Prostate gland (tissue), 2 donors: ENCODE results near the gene CHPF.

Source experiments
- POLR2A ChIP-seq: fragments of 450-650 bp; IDR thresholded peaks from one replicate; pipeline ENCODE4 v1.6.1; 2016; ENCODE audit warnings: antibody characterized with exemption, mild to moderate bottlenecking
- POLR2AphosphoS5 ChIP-seq: sonication (generic); formaldehyde crosslinking; IDR thresholded peaks from one replicate; pipeline ENCODE4 v1.6.1; 2017; ENCODE audit warnings: antibody characterized with exemption
- TF ChIP-seq, protein P1 (sequence below), 4 experiments: fragments of 200-600 bp in 2 of 4; fragments of 450-650 bp in 2 of 4; sonication (generic) in 2 of 4; IDR thresholded peaks; 1 replicate in 3 of 4; 2 replicates in 1 of 4; pipeline ENCODE4 v1.5.1; 2016 to 2019; ENCODE audit warnings: antibody characterized with exemption in 4 of 4, mild to moderate bottlenecking in 2 of 4, moderate library complexity in 2 of 4

DNA sequence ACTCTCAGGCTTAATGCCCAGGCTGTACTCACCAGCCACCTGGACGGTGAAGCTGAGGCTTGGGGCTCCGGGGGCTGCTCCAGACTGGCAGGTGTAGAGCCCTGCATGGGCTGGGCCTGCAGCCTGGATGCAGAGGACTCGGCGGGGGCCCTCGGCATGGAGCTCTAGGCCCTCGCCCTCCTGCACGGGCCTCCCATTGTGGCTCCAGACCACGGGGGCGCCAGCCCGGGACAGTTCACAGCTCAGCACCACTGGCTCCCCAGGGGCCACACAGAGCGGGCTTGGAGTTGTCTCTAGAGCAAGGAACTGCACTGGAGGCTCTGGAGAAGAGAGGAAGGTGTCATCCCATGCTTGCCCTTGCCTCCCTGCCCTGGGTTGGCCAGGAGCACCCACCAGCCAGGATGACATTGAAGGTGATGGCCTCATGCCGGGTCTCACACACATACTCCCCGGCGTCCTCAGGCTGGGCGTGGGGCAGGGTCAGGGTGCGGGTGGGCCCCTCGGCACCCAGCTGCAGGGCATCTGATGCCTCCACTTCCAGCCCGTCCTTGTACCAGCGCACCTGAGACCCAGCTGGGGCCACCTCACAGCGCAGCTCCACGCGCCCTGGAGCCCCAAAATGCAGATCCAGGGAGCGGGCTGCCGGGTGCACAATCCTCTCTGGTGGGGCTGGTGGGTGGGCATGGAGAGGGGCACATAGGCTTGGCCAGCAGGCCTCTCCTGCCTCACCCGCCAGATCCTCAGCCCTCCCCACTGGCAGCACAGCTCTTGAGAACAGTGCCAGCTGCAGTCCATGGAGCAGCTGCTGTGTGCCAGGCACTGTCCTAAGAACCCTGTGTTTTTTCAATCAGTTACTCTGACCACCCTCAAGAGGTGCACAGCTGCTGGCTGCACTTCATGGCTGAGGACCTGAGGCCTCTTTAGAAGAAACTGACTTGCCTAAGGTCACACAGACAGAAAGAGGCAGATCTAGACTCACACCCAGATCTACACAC is 14.5 kb upstream of the CHPF start:
- TF ChIP-seq, protein P1, sequence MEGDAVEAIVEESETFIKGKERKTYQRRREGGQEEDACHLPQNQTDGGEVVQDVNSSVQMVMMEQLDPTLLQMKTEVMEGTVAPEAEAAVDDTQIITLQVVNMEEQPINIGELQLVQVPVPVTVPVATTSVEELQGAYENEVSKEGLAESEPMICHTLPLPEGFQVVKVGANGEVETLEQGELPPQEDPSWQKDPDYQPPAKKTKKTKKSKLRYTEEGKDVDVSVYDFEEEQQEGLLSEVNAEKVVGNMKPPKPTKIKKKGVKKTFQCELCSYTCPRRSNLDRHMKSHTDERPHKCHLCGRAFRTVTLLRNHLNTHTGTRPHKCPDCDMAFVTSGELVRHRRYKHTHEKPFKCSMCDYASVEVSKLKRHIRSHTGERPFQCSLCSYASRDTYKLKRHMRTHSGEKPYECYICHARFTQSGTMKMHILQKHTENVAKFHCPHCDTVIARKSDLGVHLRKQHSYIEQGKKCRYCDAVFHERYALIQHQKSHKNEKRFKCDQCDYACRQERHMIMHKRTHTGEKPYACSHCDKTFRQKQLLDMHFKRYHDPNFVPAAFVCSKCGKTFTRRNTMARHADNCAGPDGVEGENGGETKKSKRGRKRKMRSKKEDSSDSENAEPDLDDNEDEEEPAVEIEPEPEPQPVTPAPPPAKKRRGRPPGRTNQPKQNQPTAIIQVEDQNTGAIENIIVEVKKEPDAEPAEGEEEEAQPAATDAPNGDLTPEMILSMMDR (IDR thresholded peaks at IDR 0.05), result no peak
- no peak for TF ChIP-seq POLR2A
- TF ChIP-seq POLR2AphosphoS5, result no peak
